HepG2 (cell line): ENCODE data around the gene OXLD1. TPM values are rescaled to one million over a fixed set of nuclear protein-coding genes. Genes with fewer than 3 reads are reported as not detected.

Experiments
- BRD4 ChIP-seq: sonication (generic); formaldehyde crosslinking; IDR thresholded peaks from 2 replicates; pipeline ENCODE4 v1.4.0; 2020; ENCODE audit warnings: missing genetic modification reagents
- CEBPB ChIP-seq: IDR thresholded peaks from 2 replicates; pipeline ENCODE4 v1.6.1; 2011; ENCODE audit warnings: low read depth, low read length, improper control_type of control experiment, borderline replicate concordance
- EZH2 ChIP-seq: conservative IDR thresholded peaks from 2 replicates; pipeline ENCODE4 v1.6.1; 2012; ENCODE audit warnings: mild to moderate bottlenecking, low read depth, low read length, moderate library complexity
- FOSL1 ChIP-seq: sonication (generic); formaldehyde crosslinking; IDR thresholded peaks from 2 replicates; pipeline ENCODE4 v1.9.0; 2021; ENCODE audit warnings: missing genetic modification reagents, borderline replicate concordance
- FOXA3 ChIP-seq: IDR thresholded peaks from 2 replicates; pipeline ENCODE4 v1.6.1; 2016; ENCODE audit warnings: missing genetic modification reagents, missing compliant biosample characterization
- GATA4 ChIP-seq: sonication (generic); IDR thresholded peaks from 2 replicates; pipeline ENCODE4 v1.6.1; 2016; ENCODE audit warnings: antibody characterized with exemption, low read depth, borderline replicate concordance
- GFI1 ChIP-seq: sonication (generic); formaldehyde crosslinking; IDR thresholded peaks from 2 replicates; pipeline ENCODE4 v1.5.0; 2020; ENCODE audit warnings: missing genetic modification reagents, mild to moderate bottlenecking, borderline replicate concordance
- GLMP ChIP-seq: sonication (generic); formaldehyde crosslinking; IDR thresholded peaks from 2 replicates; pipeline ENCODE4 v1.9.0; 2021; ENCODE audit warnings: missing genetic modification reagents, mild to moderate bottlenecking, borderline replicate concordance
- GPN1 ChIP-seq: sonication (generic); formaldehyde crosslinking; IDR thresholded peaks from 2 replicates; pipeline ENCODE4 v1.5.1; 2020; ENCODE audit warnings: missing genetic modification reagents, borderline replicate concordance
- HOMEZ ChIP-seq: IDR thresholded peaks from 2 replicates; pipeline ENCODE4 v1.6.1; 2016; ENCODE audit warnings: low read depth
- IKZF4 ChIP-seq: sonication (generic); formaldehyde crosslinking; IDR thresholded peaks from 2 replicates; pipeline ENCODE4 v1.5.1; 2020; ENCODE audit warnings: borderline replicate concordance, mild to moderate bottlenecking, low read depth, missing genetic modification reagents; ENCODE audit errors: not compliant biosample characterization
- MED1 ChIP-seq: sonication (generic); formaldehyde crosslinking; IDR thresholded peaks from 2 replicates; pipeline ENCODE4 v1.4.0; 2020; ENCODE audit warnings: missing genetic modification reagents
- NR3C1 ChIP-seq: sonication (generic); formaldehyde crosslinking; IDR thresholded peaks from 2 replicates; pipeline ENCODE4 v1.4.0; 2020; ENCODE audit warnings: missing genetic modification reagents
- PLRG1 ChIP-seq: fragments of 450-650 bp; conservative IDR thresholded peaks from 2 replicates; pipeline ENCODE4 v1.6.1; 2016
- RFX1 ChIP-seq: fragments of 450-650 bp; IDR thresholded peaks from 2 replicates; pipeline ENCODE4 v1.6.1; 2017
- SIX4 ChIP-seq: sonication (generic); formaldehyde crosslinking; IDR thresholded peaks from 2 replicates; pipeline ENCODE4 v1.4.0; 2020; ENCODE audit warnings: missing genetic modification reagents
- SMARCC2 ChIP-seq: fragments of 450-650 bp; IDR thresholded peaks from 2 replicates; pipeline ENCODE4 v1.6.1; 2017; ENCODE audit warnings: antibody characterized with exemption, mild to moderate bottlenecking
- ZBTB7A ChIP-seq: sonication (generic); formaldehyde crosslinking; IDR thresholded peaks from 2 replicates; pipeline ENCODE4 v1.8.0; 2022; ENCODE audit warnings: mild to moderate bottlenecking, missing genetic modification reagents
- ZFYVE20 ChIP-seq: sonication (generic); formaldehyde crosslinking; IDR thresholded peaks from 2 replicates; pipeline ENCODE4 v1.8.0; 2023; ENCODE audit warnings: low read depth, mild to moderate bottlenecking, moderate library complexity, missing genetic modification reagents, borderline replicate concordance
- ZNF17 ChIP-seq: sonication (generic); formaldehyde crosslinking; IDR thresholded peaks from 2 replicates; pipeline ENCODE4 v1.5.0; 2020; ENCODE audit warnings: mild to moderate bottlenecking, missing genetic modification reagents
- ZNF207 ChIP-seq: fragments of 450-650 bp; IDR thresholded peaks from 2 replicates; pipeline ENCODE4 v1.6.1; 2016; ENCODE audit warnings: antibody characterized with exemption, borderline replicate concordance
- ZNF282 ChIP-seq: fragments of 450-650 bp; IDR thresholded peaks from 2 replicates; pipeline ENCODE4 v1.6.1; 2018; ENCODE audit not compliant: partially characterized antibody
- ZNF432 ChIP-seq: sonication (generic); formaldehyde crosslinking; IDR thresholded peaks from 2 replicates; pipeline ENCODE4 v1.5.0; 2020; ENCODE audit warnings: missing genetic modification reagents, mild to moderate bottlenecking, borderline replicate concordance
- ZNF547 ChIP-seq: sonication (generic); formaldehyde crosslinking; IDR thresholded peaks from 2 replicates; pipeline ENCODE4 v1.5.1; 2020; ENCODE audit warnings: mild to moderate bottlenecking, missing genetic modification reagents
- ZNF670 ChIP-seq: sonication (generic); formaldehyde crosslinking; IDR thresholded peaks from 2 replicates; pipeline ENCODE4 v1.8.0; 2022; ENCODE audit warnings: mild to moderate bottlenecking, missing genetic modification reagents, borderline replicate concordance
- ZNF746 ChIP-seq: sonication (generic); formaldehyde crosslinking; IDR thresholded peaks from 2 replicates; pipeline ENCODE4 v1.8.0; 2022; ENCODE audit warnings: mild to moderate bottlenecking, missing genetic modification reagents
- ZNF839 ChIP-seq: sonication (generic); formaldehyde crosslinking; IDR thresholded peaks from 2 replicates; pipeline ENCODE4 v1.4.0; 2020; ENCODE audit warnings: missing genetic modification reagents, mild to moderate bottlenecking, borderline replicate concordance
- ZNF891 ChIP-seq: sonication (generic); formaldehyde crosslinking; IDR thresholded peaks from 2 replicates; pipeline ENCODE4 v1.5.0; 2020; ENCODE audit warnings: mild to moderate bottlenecking, missing genetic modification reagents
- ZSCAN25 ChIP-seq: sonication (generic); formaldehyde crosslinking; IDR thresholded peaks from 2 replicates; pipeline ENCODE4 v1.8.0; 2022; ENCODE audit warnings: mild to moderate bottlenecking, missing genetic modification reagents
- ZZZ3 ChIP-seq: sonication (generic); formaldehyde crosslinking; IDR thresholded peaks from 2 replicates; pipeline ENCODE4 v1.4.0; 2020; ENCODE audit warnings: missing genetic modification reagents, mild to moderate bottlenecking, borderline replicate concordance
- polyA plus RNA-seq, 8 experiments: library from polyadenylated mRNA; depleted of rRNA in 3 of 8; stranded (reverse) in 7 of 8; unstranded in 1 of 8; fragments of >200 nt; fragmentation: Illumina TruSeq in 4 of 8; extraction: Trizol in 4 of 8; gene quantifications; 2 replicates each; pipeline versions ENCODE4 v1.2.1 to v1.2.3, GENCODE V29; 2011 to 2016; ENCODE audit warnings: low read depth in 4 of 8, missing spikeins in 1 of 8, mixed read lengths in 1 of 8; ENCODE audit not compliant: insufficient read depth in 1 of 8
- total RNA-seq, 5 experiments: library from RNA; depleted of rRNA; stranded (reverse); fragments of >200 nt; fragmentation: Illumina TruSeq; extraction: Trizol; gene quantifications; 2 replicates each; pipeline ENCODE4 v1.2.3, GENCODE V29; 2016; ENCODE audit warnings: low read depth in 1 of 5

The OXLD1 gene
- total and polyA plus RNA-seq, 2 of the 13 experiments (the other 11 are each of a cell fraction or from before 2014, with no cell fraction given), result 27.1 to 37.5 TPM

- TF ChIP-seq ZFYVE20, result no peak
- peak; percentile 75 for TF ChIP-seq IKZF4 (CRISPR knock-in tag)
- TF ChIP-seq GFI1 (CRISPR knock-in tag), result no peak
- TF ChIP-seq CEBPB, result no peak
- 0 out of 2 replicates have a peak, but pooled peaks have one; percentile 68 for TF ChIP-seq ZBTB7A (CRISPR knock-in tag)
- TF ChIP-seq MED1, result peak; percentile 82
- no peak for TF ChIP-seq ZNF670
- TF ChIP-seq ZNF891 (CRISPR knock-in tag), result no peak
- no peak for TF ChIP-seq NR3C1 (CRISPR knock-in tag)
- TF ChIP-seq GLMP (CRISPR knock-in tag), result no peak
- TF ChIP-seq EZH2, result no peak
- TF ChIP-seq ZNF207, result no peak
- peak; percentile 72; the same call in 1 of the 2 replicates for TF ChIP-seq SIX4 (CRISPR knock-in tag)
- no peak for TF ChIP-seq ZNF839 (CRISPR knock-in tag)
- no peak; the same call in 1 of the 2 replicates for TF ChIP-seq ZNF547 (CRISPR knock-in tag)
- TF ChIP-seq ZNF746 (CRISPR knock-in tag), result 0 out of 2 replicates have a peak, but pooled peaks have one; percentile 58
- TF ChIP-seq SMARCC2, result no peak
- TF ChIP-seq ZNF17 (CRISPR knock-in tag), result no peak
- TF ChIP-seq BRD4 (CRISPR knock-in tag), result peak; percentile 98
- no peak; the same call in 1 of the 2 replicates for TF ChIP-seq HOMEZ (CRISPR knock-in tag)
- TF ChIP-seq ZZZ3 (CRISPR knock-in tag), result peak; percentile 79; the same call in 1 of the 2 replicates
- no peak; the same call in 1 of the 2 replicates for TF ChIP-seq GPN1
- TF ChIP-seq PLRG1, result no peak
- peak; percentile 98 for TF ChIP-seq ZSCAN25
- TF ChIP-seq ZNF282, result no peak
- TF ChIP-seq RFX1, result no peak
- TF ChIP-seq GATA4, result peak; percentile 71
- TF ChIP-seq ZNF432 (CRISPR knock-in tag), result no peak
- TF ChIP-seq FOXA3 (CRISPR knock-in tag), result peak; percentile 80
- no peak for TF ChIP-seq FOSL1 (CRISPR knock-in tag)
Measured at GRCh38 chr17:81636505-81637288, 29.7 kb downstream of the OXLD1 start, which contains the start of the genes NPLOC4 and TSPAN10 (continued).
